B cell (primary cell): ENCODE data around the gene FAM163A. TPM values are rescaled to one million over a fixed set of nuclear protein-coding genes. Genes with fewer than 3 reads are reported as not detected.

Source experiments
- ATAC-seq: fragments of 200-7000 bp; cut with Tn5 transposase; one replicate; pipeline ENCODE4 v1.10.0; 2021; ENCODE audit warnings: low read depth, mild to moderate bottlenecking, moderate number of reproducible peaks, moderate library complexity
- CTCF ChIA-PET: fragments of 350-600 bp; sonication (Branson Sonifier 250); formaldehyde crosslinking; loops from one replicate; lab custom pipeline; 2021; ENCODE audit warnings: antibody characterized with exemption, inconsistent platforms; lab: Charles Lee
- POLR2A ChIA-PET: fragments of 350-600 bp; sonication (Branson Sonifier 250); formaldehyde crosslinking; loops from one replicate; lab custom pipeline; 2021; ENCODE audit warnings: antibody characterized with exemption; lab: Charles Lee
- DNase-seq: peaks from one replicate; pipeline ENCODE4 v3.0.0; 2013
- H2AFZ ChIP-seq: 2 replicates; pipeline ENCODE4 v1.6.1; 2012; ENCODE audit warnings: mild to moderate bottlenecking, low read depth, low read length; ENCODE audit not compliant: insufficient read depth, poor library complexity, severe bottlenecking
- H3K27ac ChIP-seq, 2 donors: 1 replicate in 1 of 2; 2 replicates in 1 of 2; pipeline ENCODE4 v1.5.1; 2012 to 2013; ENCODE audit warnings: low read length in 2 of 2, mild to moderate bottlenecking in 2 of 2, moderate library complexity in 1 of 2
- H3K27me3 ChIP-seq, 4 experiments: fragments of 200-600 bp in 1 of 4; sonication (generic) in 1 of 4; replicated peaks in 1 of 4; 1 replicate in 2 of 4; 2 replicates in 2 of 4; pipeline versions ENCODE4 v1.6.1 to v1.7.0; 2013 to 2016; ENCODE audit warnings: low read length in 3 of 4, mild to moderate bottlenecking in 2 of 4, mixed read lengths in 1 of 4, moderate library complexity in 1 of 4; ENCODE audit not compliant: insufficient read depth in 4 of 4, control insufficient read depth in 3 of 4; ENCODE audit errors: control extremely low read depth in 1 of 4
- H3K36me3 ChIP-seq, 2 experiments: replicated peaks in 1 of 2; 1 replicate in 1 of 2; 2 replicates in 1 of 2; pipeline versions ENCODE4 v1.6.1 to v1.7.1; 2013; ENCODE audit warnings: low read length in 1 of 2; ENCODE audit not compliant: insufficient read depth in 2 of 2, control insufficient read depth in 1 of 2; ENCODE audit errors: control extremely low read depth in 1 of 2, extremely low read depth in 1 of 2
- H3K4me1 ChIP-seq, 2 donors: fragments of 200-600 bp in 1 of 2; sonication (generic) in 1 of 2; 1 replicate in 1 of 2; 2 replicates in 1 of 2; pipeline versions ENCODE4 v1.5.1 to v1.6.1; 2013 to 2017; ENCODE audit warnings: low read length in 2 of 2; ENCODE audit not compliant: control insufficient read depth in 2 of 2, insufficient read depth in 2 of 2
- H3K4me2 ChIP-seq: replicated peaks from 2 replicates; pipeline ENCODE3; 2012; ENCODE audit warnings: mild to moderate bottlenecking, low read depth, low read length; ENCODE audit not compliant: poor library complexity, severe bottlenecking
- H3K4me3 ChIP-seq, 5 experiments: fragments of 200-600 bp in 1 of 5; sonication (generic) in 1 of 5; 1 replicate in 3 of 5; 2 replicates in 2 of 5; pipeline versions ENCODE4 v1.5.1 to v1.7.0; 2011 to 2016; ENCODE audit warnings: low read length in 4 of 5, mild to moderate bottlenecking in 4 of 5, low read depth in 2 of 5, control low read depth in 1 of 5, moderate library complexity in 1 of 5; ENCODE audit not compliant: insufficient read depth in 1 of 5; ENCODE audit errors: control extremely low read depth in 1 of 5, extremely low read depth in 1 of 5
- H3K79me2 ChIP-seq: fragments of 200-600 bp; sonication (generic); one replicate; pipeline ENCODE4 v1.6.0; 2016; ENCODE audit warnings: low read length; ENCODE audit not compliant: control insufficient read depth, insufficient read depth
- H3K9ac ChIP-seq: fragments of 200-600 bp; sonication (generic); 2 replicates; pipeline ENCODE4 v1.6.1; 2017; ENCODE audit warnings: mild to moderate bottlenecking, low read length, moderate library complexity
- H3K9me3 ChIP-seq, 3 donors: one replicate each; pipeline versions ENCODE4 v1.6.1 to v1.7.1; 2013; ENCODE audit warnings: low read length in 2 of 3; ENCODE audit not compliant: control insufficient read depth in 2 of 3, insufficient read depth in 1 of 3; ENCODE audit errors: control extremely low read depth in 1 of 3
- H4K20me1 ChIP-seq: 2 replicates; pipeline ENCODE4 v1.6.0; 2012; ENCODE audit warnings: mild to moderate bottlenecking, low read length; ENCODE audit not compliant: insufficient read depth, control insufficient read depth, poor library complexity, severe bottlenecking
- H3K27ac Mint-ChIP-seq: one replicate; pipeline ENCODE4 v1.8.0; 2021; ENCODE audit warnings: mixed read lengths
- H3K27me3 Mint-ChIP-seq: one replicate; pipeline ENCODE4 v1.8.0; 2021; ENCODE audit warnings: mixed read lengths
- H3K4me1 Mint-ChIP-seq: one replicate; pipeline ENCODE4 v1.8.0; 2021; ENCODE audit warnings: mixed read lengths
- H3K4me3 Mint-ChIP-seq: one replicate; pipeline ENCODE4 v1.8.0; 2021; ENCODE audit warnings: mixed read lengths
- H3K9me3 Mint-ChIP-seq: one replicate; pipeline ENCODE4 v1.8.0; 2022; ENCODE audit warnings: mixed read lengths; ENCODE audit not compliant: insufficient read depth
- EZH2 ChIP-seq: IDR thresholded peaks from 2 replicates; pipeline ENCODE4 v1.6.1; 2012; ENCODE audit warnings: borderline replicate concordance, low read depth, mild to moderate bottlenecking, moderate library complexity, low read length; ENCODE audit not compliant: insufficient read depth, poor library complexity, severe bottlenecking
- WGBS: methylation state at CpG from one replicate; pipeline ENCODE4 v1.1.5; 2013; ENCODE audit warnings: missing lambda C conversion rate; ENCODE audit not compliant: insufficient coverage; 5-methylcytosine and 5-hydroxymethylcytosine counted together
- intact Hi-C: fragments of 100-400 bp; cut with micrococcal nuclease; formaldehyde crosslinking; loops from one replicate; pipeline ENCODE4 v1.10.0; 2022
- polyA plus RNA-seq: library from polyadenylated mRNA; depleted of rRNA; stranded (reverse); fragments of >200 nt; gene quantifications from 2 replicates; pipeline ENCODE4 v1.2.3, GENCODE V29; 2012
- total RNA-seq, 2 donors: library from RNA; stranded (reverse); fragments of 120-200 nt in 1 of 2; gene quantifications; 1 replicate in 1 of 2; 2 replicates in 1 of 2; pipeline versions ENCODE4 v1.2.3 to v1.2.4, GENCODE V29; 2013 to 2022
- TF ChIP-seq, protein P1 (sequence below): fragments of 200-600 bp; IDR thresholded peaks from one replicate; pipeline ENCODE4 v1.8.0; 2022; ENCODE audit warnings: antibody characterized with exemption, mild to moderate bottlenecking

The FAM163A gene
- total and polyA plus RNA-seq, 2 donors (not counting 1 experiment from before 2014, with no cell fraction given), result not detected

DNA sequence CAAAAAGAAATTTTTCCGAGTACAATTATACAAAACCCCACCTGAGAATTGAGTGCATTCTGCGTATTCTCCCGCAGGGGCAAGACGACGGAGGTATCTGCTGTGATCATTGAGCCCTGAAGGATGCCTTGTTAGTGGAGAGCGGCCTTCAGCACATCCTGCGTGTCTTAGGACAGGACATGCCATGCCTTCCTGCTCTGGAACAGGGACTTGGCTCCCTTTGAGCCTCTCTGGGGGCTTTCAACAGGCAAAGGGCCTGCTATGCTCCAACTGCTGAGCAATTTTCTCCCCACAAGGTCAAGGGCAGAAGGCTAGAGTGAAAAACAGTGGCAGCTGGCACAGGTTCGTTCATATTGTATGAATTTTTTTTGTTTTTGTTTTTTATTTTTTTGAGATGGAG, 82.1 kb downstream of the FAM163A start:
- no peak overlapping the region for H3K4me2 ChIP-seq
- no peaks in the 10 kb centered on the region for H3K4me1 ChIP-seq
- H3K9ac ChIP-seq, result no peak overlapping the region
- Mint-ChIP-seq H3K27ac (no peak overlapping the region), H3K4me3 (no peak overlapping the region), H3K27me3 (peaks cover 18% of the 10 kb centered on the region), H3K9me3 (no peaks in the 10 kb centered on the region), H3K4me1 (no peaks in the 10 kb centered on the region)
- intact Hi-C loops, result no loop called here
- no peaks in the 10 kb centered on the region for H4K20me1 ChIP-seq
- DNase-seq, result no peak
- peaks cover 0 to 4% (median 0%) of the 10 kb centered on the region in 4 experiments for H3K27me3 ChIP-seq
- no peak overlapping the region for H3K27ac ChIP-seq
- H3K9me3 ChIP-seq, result no peaks in the 10 kb centered on the region
- POLR2A ChIA-PET, result no interaction called here
- TF ChIP-seq, protein P1, sequence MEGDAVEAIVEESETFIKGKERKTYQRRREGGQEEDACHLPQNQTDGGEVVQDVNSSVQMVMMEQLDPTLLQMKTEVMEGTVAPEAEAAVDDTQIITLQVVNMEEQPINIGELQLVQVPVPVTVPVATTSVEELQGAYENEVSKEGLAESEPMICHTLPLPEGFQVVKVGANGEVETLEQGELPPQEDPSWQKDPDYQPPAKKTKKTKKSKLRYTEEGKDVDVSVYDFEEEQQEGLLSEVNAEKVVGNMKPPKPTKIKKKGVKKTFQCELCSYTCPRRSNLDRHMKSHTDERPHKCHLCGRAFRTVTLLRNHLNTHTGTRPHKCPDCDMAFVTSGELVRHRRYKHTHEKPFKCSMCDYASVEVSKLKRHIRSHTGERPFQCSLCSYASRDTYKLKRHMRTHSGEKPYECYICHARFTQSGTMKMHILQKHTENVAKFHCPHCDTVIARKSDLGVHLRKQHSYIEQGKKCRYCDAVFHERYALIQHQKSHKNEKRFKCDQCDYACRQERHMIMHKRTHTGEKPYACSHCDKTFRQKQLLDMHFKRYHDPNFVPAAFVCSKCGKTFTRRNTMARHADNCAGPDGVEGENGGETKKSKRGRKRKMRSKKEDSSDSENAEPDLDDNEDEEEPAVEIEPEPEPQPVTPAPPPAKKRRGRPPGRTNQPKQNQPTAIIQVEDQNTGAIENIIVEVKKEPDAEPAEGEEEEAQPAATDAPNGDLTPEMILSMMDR, result no peak
- TF ChIP-seq EZH2, result no peak
- CTCF ChIA-PET, result interaction anchor here (0.7 kb wide), 1 partner anchor 932 kb away, joined by 3 read pairs; no protein-coding TSS in a partner anchor
- no peaks in the 10 kb centered on the region for H3K36me3 ChIP-seq
- ATAC-seq, result no peak
- H2AFZ ChIP-seq, result no peak overlapping the region
- no peaks in the 10 kb centered on the region for H3K79me2 ChIP-seq
- H3K4me3 ChIP-seq, result no peak overlapping the region
- WGBS, result 73% methylated on average over 7 of the region's 8 CpGs

DNA sequence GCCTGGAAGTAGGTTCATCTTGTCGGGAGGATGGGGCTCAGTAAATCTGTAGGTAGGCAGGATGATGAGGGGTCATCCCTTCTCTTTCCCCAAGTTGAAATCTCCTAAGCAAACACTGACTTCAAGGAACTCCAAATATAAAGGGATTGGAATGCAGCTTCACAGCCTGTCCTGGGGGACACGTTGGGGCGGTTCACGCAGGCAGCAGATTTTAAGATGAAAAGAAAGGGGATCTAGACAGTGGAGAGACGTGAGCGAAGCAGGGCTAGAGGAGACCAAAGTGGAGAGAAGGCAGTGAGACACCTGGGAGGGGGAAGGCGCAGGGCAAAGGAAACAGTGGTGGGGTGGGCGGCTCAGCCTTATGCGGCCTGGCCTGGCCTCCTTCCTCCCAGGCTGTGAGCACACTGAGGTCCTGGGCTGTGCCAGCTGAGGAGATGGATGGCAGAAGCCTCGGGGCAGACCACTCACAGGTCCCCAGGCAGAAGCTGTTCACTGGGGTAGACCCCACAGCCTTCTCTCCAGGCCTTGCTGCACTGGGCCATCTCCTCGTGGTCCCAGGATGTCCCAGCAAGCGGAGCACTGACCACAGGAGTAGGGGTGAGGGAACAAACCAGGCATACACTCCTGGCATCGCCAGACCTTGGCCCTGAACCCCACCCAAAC, 82.8 kb downstream of the FAM163A start:
- H3K27ac Mint-ChIP-seq, result no peak overlapping the region
- H3K4me1 ChIP-seq, result no peaks in the 10 kb centered on the region
- no peak overlapping the region for H3K9ac ChIP-seq
- intact Hi-C loops, result no loop called here
- peaks cover 18% of the 10 kb centered on the region for H3K27me3 Mint-ChIP-seq
- H3K9me3 Mint-ChIP-seq, result no peaks in the 10 kb centered on the region
- 90% methylated on average over 12 of the region's 13 CpGs for WGBS
- no peaks in the 10 kb centered on the region for H3K4me1 Mint-ChIP-seq
- no peaks in the 10 kb centered on the region for H4K20me1 ChIP-seq
- DNase-seq (no peak), ATAC-seq (no peak)
- ChIA-PET CTCF (no interaction called here), POLR2A (no interaction called here)
- H3K79me2 ChIP-seq, result no peaks in the 10 kb centered on the region
- peaks cover 0 to 4% (median 0%) of the 10 kb centered on the region in 4 experiments for H3K27me3 ChIP-seq
- no peaks in the 10 kb centered on the region for H3K9me3 ChIP-seq
- H3K4me3 Mint-ChIP-seq, result no peak overlapping the region
- no peak overlapping the region for H2AFZ ChIP-seq
- TF ChIP-seq, protein P1, result no peak
- TF ChIP-seq EZH2, result no peak
- no peak overlapping the region for H3K27ac ChIP-seq
- no peak overlapping the region for H3K4me2 ChIP-seq
- H3K4me3 ChIP-seq, result no peak overlapping the region
- H3K36me3 ChIP-seq, result no peaks in the 10 kb centered on the region
